Ishikawa (cell line): ENCODE data around the gene PRCC.

Experiments used
- CEBPB ChIP-seq: IDR thresholded peaks from 2 replicates; pipeline ENCODE4 v1.6.1; 2012
- EGR1 ChIP-seq: IDR thresholded peaks from 2 replicates; pipeline ENCODE4 v1.6.1; 2012
- EP300 ChIP-seq: IDR thresholded peaks from 2 replicates; pipeline ENCODE4 v1.6.1; 2012; ENCODE audit warnings: borderline replicate concordance
- FOXM1 ChIP-seq: IDR thresholded peaks from 2 replicates; pipeline ENCODE4 v1.6.1; 2012; ENCODE audit warnings: low read depth, borderline replicate concordance
- MAX ChIP-seq: IDR thresholded peaks from 2 replicates; pipeline ENCODE4 v1.6.1; 2012
- NFIC ChIP-seq: IDR thresholded peaks from 2 replicates; pipeline ENCODE4 v1.6.1; 2012
- REST ChIP-seq: IDR thresholded peaks from 2 replicates; pipeline ENCODE4 v1.6.1; 2012; ENCODE audit warnings: low read depth, mild to moderate bottlenecking
- TCF12 ChIP-seq: IDR thresholded peaks from 2 replicates; pipeline ENCODE4 v1.6.1; 2012; ENCODE audit warnings: low read depth
- YY1 ChIP-seq: IDR thresholded peaks from 2 replicates; pipeline ENCODE4 v1.6.1; 2012; ENCODE audit warnings: low read depth
- TF ChIP-seq, protein P1 (sequence below): IDR thresholded peaks from 2 replicates; pipeline ENCODE4 v1.6.1; 2012

DNA sequence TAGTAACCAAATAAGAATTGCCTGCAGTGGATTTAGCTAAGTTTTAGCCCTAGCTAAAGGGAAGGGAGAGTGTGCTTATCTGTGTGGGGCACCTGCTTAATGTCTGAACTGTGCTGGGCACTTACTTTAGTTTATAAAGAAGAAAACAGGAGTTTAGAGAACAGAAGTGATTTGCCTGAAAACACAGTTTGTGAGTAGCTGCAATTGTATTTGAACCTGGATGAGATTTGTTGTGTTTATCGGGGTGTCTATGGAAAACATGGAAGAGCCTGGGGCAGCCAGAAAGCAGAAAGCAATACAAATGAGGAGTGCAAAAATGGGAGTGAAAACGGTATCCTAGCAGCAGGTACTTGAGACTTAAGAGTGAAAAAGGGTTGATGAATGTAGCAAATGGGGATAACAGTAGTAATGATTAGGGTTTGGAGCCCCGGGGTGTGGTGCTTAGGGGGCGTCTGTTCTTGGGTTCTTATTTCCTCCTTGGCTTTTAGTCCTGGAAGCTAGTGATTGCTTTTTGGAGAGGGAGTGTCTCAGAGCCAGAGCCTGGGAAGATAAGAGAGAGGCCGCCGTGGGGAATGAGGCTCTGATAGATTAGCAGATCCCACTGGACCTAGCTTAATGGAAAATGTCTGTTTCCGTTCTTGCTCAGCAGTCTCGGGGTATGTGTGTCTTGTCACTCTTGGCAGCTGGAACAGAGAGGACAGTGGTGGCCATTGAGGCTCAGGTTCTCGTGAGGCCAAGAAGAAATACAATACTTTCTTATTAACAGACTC is 5.6 kb downstream of the PRCC start:
- TF ChIP-seq CEBPB (no peak), EP300 (no peak), TCF12 (no peak), REST (no peak), EGR1 (no peak), MAX (no peak), NFIC (no peak), FOXM1 (no peak), YY1 (no peak)
- TF ChIP-seq, protein P1, sequence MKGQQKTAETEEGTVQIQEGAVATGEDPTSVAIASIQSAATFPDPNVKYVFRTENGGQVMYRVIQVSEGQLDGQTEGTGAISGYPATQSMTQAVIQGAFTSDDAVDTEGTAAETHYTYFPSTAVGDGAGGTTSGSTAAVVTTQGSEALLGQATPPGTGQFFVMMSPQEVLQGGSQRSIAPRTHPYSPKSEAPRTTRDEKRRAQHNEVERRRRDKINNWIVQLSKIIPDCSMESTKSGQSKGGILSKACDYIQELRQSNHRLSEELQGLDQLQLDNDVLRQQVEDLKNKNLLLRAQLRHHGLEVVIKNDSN: no peak
